Neuronal stem cell (in vitro differentiated cells): ENCODE results near the gene COL2A1.
A peak's percentile ranks its signal among the peaks of the same experiment; 100 is the strongest.

ENCODE experiments used
- DNase-seq: peaks from one replicate; pipeline ENCODE4 v3.0.0-alpha.2; 2013; ENCODE audit warnings: low spot score
- H2AFZ ChIP-seq: one replicate; pipeline ENCODE4 v1.6.1; 2013; ENCODE audit warnings: mild to moderate bottlenecking, low read length, inconsistent platforms
- H2AK5ac ChIP-seq: 2 replicates; pipeline ENCODE4 v1.6.1; 2013; ENCODE audit warnings: low read depth, mild to moderate bottlenecking, inconsistent platforms, low read length, moderate library complexity, mixed read lengths
- H2BK120ac ChIP-seq: 2 replicates; pipeline ENCODE4 v1.6.1; 2013; ENCODE audit warnings: low read depth, mild to moderate bottlenecking, inconsistent platforms, low read length, moderate library complexity, mixed read lengths
- H2BK12ac ChIP-seq: one replicate; pipeline ENCODE4 v1.6.1; 2013; ENCODE audit warnings: low read length, inconsistent platforms
- H2BK15ac ChIP-seq: 2 replicates; pipeline ENCODE4 v1.6.1; 2013; ENCODE audit warnings: mild to moderate bottlenecking, low read length, inconsistent platforms, mixed read lengths
- H2BK5ac ChIP-seq: one replicate; pipeline ENCODE4 v1.6.1; 2013; ENCODE audit warnings: inconsistent platforms, mild to moderate bottlenecking, low read length, moderate library complexity
- H3K14ac ChIP-seq: one replicate; pipeline ENCODE4 v1.6.1; 2013; ENCODE audit warnings: low read length, inconsistent platforms
- H3K18ac ChIP-seq: 2 replicates; pipeline ENCODE4 v1.6.1; 2013; ENCODE audit warnings: low read length, inconsistent platforms
- H3K23ac ChIP-seq: 2 replicates; pipeline ENCODE4 v1.6.1; 2013; ENCODE audit warnings: low read depth, mild to moderate bottlenecking, mixed read lengths, low read length, inconsistent platforms; ENCODE audit not compliant: poor library complexity
- H3K27ac ChIP-seq: replicated peaks from 3 replicates; pipeline ENCODE4 v1.5.1; 2013; ENCODE audit warnings: low read length, inconsistent platforms
- H3K27me3 ChIP-seq, 3 experiments: 2 replicates each; pipeline ENCODE4 v1.6.1; 2013; ENCODE audit warnings: low read length in 3 of 3, mild to moderate bottlenecking in 2 of 3, inconsistent platforms in 1 of 3, low read depth in 1 of 3, mixed read lengths in 1 of 3, moderate library complexity in 1 of 3; ENCODE audit not compliant: control insufficient read depth in 3 of 3, insufficient read depth in 3 of 3
- H3K36me3 ChIP-seq, 2 donors: replicated peaks in 1 of 2; 2 replicates each; pipeline ENCODE4 v1.6.1; 2013; ENCODE audit warnings: low read length in 2 of 2; ENCODE audit not compliant: control insufficient read depth in 2 of 2, insufficient read depth in 2 of 2
- H3K4ac ChIP-seq: 2 replicates; pipeline ENCODE4 v1.6.1; 2013; ENCODE audit warnings: inconsistent platforms, mild to moderate bottlenecking, low read length, moderate library complexity
- H3K4me1 ChIP-seq, 2 donors: 1 replicate in 1 of 2; 2 replicates in 1 of 2; pipeline ENCODE4 v1.6.1; 2013; ENCODE audit warnings: low read length in 2 of 2, low read depth in 1 of 2; ENCODE audit not compliant: control insufficient read depth in 2 of 2, insufficient read depth in 1 of 2
- H3K4me2 ChIP-seq: one replicate; pipeline ENCODE4 v1.6.1; 2013; ENCODE audit warnings: mild to moderate bottlenecking, low read length, inconsistent platforms; ENCODE audit not compliant: insufficient read depth, poor library complexity, severe bottlenecking
- H3K4me3 ChIP-seq, 2 donors: 2 replicates each; pipeline ENCODE4 v1.5.1; 2013; ENCODE audit warnings: low read length in 2 of 2, mild to moderate bottlenecking in 2 of 2, inconsistent platforms in 1 of 2, moderate library complexity in 1 of 2
- H3K79me1 ChIP-seq: one replicate; pipeline ENCODE4 v1.6.1; 2013; ENCODE audit warnings: low read depth, mild to moderate bottlenecking, inconsistent platforms, low read length, moderate library complexity
- H3K9ac ChIP-seq: one replicate; pipeline ENCODE4 v1.6.1; 2013; ENCODE audit warnings: mild to moderate bottlenecking, low read depth, low read length, inconsistent platforms; ENCODE audit not compliant: poor library complexity
- H3K9me3 ChIP-seq, 2 donors: replicated peaks in 1 of 2; 2 replicates each; pipeline versions ENCODE3 to v1.6.1; 2013; ENCODE audit warnings: low read length in 2 of 2, mild to moderate bottlenecking in 2 of 2, inconsistent platforms in 1 of 2, low read depth in 1 of 2, mixed read lengths in 1 of 2, moderate library complexity in 1 of 2; ENCODE audit not compliant: control insufficient read depth in 2 of 2, insufficient read depth in 1 of 2
- H4K8ac ChIP-seq: one replicate; pipeline ENCODE4 v1.6.1; 2013; ENCODE audit warnings: low read depth, mild to moderate bottlenecking, inconsistent platforms, low read length, moderate library complexity
- H4K91ac ChIP-seq: one replicate; pipeline ENCODE4 v1.6.1; 2013; ENCODE audit warnings: low read length, low read depth, mild to moderate bottlenecking, inconsistent platforms; ENCODE audit not compliant: poor library complexity
- WGBS, 2 donors: extraction: QIAGEN DNeasy Blood & Tissue Kit; methylation state at CpG; one replicate each; pipeline ENCODE4 v1.1.7; 2013; ENCODE audit warnings: missing lambda C conversion rate in 2 of 2, mixed read lengths in 1 of 2; ENCODE audit not compliant: insufficient read length in 2 of 2, insufficient replicate concordance in 1 of 2; ENCODE audit errors: extremely low coverage in 2 of 2; 5-methylcytosine and 5-hydroxymethylcytosine counted together

Gene COL2A1

DNA sequence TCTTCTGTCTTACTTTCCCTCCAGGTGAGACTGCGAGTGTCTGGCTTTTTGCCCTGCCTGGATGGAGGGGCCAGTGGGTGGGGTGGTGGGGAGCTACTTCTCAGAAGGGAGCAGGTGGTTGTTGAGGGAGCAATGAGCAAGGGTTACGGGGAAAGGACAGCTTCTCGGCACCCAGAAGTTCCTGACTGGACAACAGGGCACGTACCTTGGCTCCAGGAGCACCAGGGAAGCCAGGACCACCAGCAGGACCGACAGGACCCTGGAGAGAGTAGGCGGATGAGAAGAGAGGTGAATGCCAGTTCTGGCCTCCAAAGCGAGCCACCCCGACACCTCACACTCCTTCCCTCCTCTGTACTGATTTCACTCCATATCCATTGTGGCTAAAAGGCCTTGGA is 15.3 kb downstream of the COL2A1 start:
- peak overlapping the region; percentile 30 for H3K4me2 ChIP-seq
- peaks cover 6% of the 10 kb centered on the region for H3K79me1 ChIP-seq
- H3K23ac ChIP-seq, result no peak overlapping the region
- H2BK15ac ChIP-seq, result no peak overlapping the region
- H2BK5ac ChIP-seq, result no peak overlapping the region
- H3K18ac ChIP-seq, result peak overlapping the region; percentile 17
- H3K9me3 ChIP-seq, result no peaks in the 10 kb centered on the region
- H3K9ac ChIP-seq, result no peak overlapping the region
- DNase-seq, result no peak
- H4K8ac ChIP-seq, result no peak overlapping the region
- no CpG with 5 or more reads among the region's 8 CpGs for WGBS, 2 donors
- H3K4me3 ChIP-seq, result no peak overlapping the region
- H2BK12ac ChIP-seq, result no peak overlapping the region
- H3K36me3 ChIP-seq, result peaks cover 84 to 96% of the 10 kb centered on the region in 2 donors
- no peaks in the 10 kb centered on the region for H3K27me3 ChIP-seq
- no peak overlapping the region for H2AK5ac ChIP-seq
- H2AFZ ChIP-seq, result no peak overlapping the region
- H2BK120ac ChIP-seq, result no peak overlapping the region
- H4K91ac ChIP-seq, result no peak overlapping the region
- peak overlapping the region; percentile 68 for H3K27ac ChIP-seq
- no peak overlapping the region for H3K14ac ChIP-seq
- no peak overlapping the region for H3K4ac ChIP-seq
- H3K4me1 ChIP-seq, result peaks cover 18 to 44% of the 10 kb centered on the region in 2 donors

DNA sequence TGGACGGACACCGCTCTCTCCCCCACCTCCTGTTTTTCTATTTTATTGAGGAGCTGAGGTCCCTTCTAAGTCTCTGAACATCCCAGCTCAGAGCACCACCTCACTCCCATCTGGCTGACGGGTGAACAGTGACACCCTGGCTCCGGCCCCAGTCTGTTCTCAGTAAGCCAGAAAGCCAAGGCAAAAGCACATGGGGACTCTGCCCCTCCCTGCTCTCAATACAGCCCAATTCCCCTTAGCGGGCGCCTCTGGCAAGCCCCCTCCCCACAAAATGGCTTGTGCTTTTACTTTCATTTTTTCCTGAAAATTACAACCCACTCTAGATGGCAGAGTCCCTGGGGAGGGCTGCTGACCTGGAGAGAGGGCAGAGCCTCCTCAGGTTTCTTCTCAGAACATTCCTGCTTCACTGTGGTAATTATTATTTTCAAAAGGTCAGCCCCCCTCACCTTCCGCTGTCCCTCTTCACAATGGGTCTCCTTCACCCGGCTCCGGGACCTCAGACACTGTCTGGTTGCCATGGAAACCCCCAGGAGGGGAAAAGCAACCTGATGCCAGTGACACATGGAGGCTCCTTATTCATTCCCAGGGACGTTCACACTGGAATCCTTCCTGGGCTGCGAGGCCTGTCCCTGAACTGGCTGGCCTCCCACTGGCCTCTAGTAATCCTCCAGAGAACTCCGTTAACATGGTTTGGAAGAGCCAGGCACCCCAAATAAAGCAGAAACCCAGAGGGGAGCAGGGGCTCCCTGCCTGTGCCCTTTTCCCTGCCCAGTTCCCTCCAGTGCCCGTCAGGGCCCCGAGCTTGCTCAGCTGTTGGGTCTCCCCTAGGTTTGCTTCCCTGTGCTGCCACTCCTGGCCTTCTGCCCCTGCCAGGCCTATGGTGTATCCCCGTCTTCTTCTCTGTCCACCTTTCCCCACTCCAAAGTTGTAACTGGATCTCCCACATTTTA is 15.9 kb downstream of the COL2A1 start:
- whole genome bisulfite sequencing, 2 donors, result no CpG with 5 or more reads among the region's 15 CpGs
- peak overlapping the region; percentile 30 for H3K4me2 ChIP-seq
- peak overlapping the region; percentile 68 for H3K27ac ChIP-seq
- H2AFZ ChIP-seq, result no peak overlapping the region
- peak; percentile 90 for DNase-seq
- no peak overlapping the region for H3K23ac ChIP-seq
- no peak overlapping the region for H2BK12ac ChIP-seq
- no peaks in the 10 kb centered on the region for H3K27me3 ChIP-seq
- H3K9me3 ChIP-seq, result no peaks in the 10 kb centered on the region
- no peak overlapping the region for H3K4ac ChIP-seq
- H2BK5ac ChIP-seq, result no peak overlapping the region
- no peak overlapping the region for H3K14ac ChIP-seq
- H4K91ac ChIP-seq, result no peak overlapping the region
- H3K4me1 ChIP-seq, result peaks cover 18 to 44% of the 10 kb centered on the region in 2 donors
- no peak overlapping the region for H2BK15ac ChIP-seq
- H3K79me1 ChIP-seq, result peaks cover 6% of the 10 kb centered on the region
- H4K8ac ChIP-seq, result no peak overlapping the region
- H2BK120ac ChIP-seq, result no peak overlapping the region
- peak overlapping the region in 1 of 2 donors; percentile 3 for H3K4me3 ChIP-seq
- H3K9ac ChIP-seq, result no peak overlapping the region
- H3K18ac ChIP-seq, result peak overlapping the region; percentile 61
- no peak overlapping the region for H2AK5ac ChIP-seq
- H3K36me3 ChIP-seq, result peaks cover 84 to 96% of the 10 kb centered on the region in 2 donors

DNA sequence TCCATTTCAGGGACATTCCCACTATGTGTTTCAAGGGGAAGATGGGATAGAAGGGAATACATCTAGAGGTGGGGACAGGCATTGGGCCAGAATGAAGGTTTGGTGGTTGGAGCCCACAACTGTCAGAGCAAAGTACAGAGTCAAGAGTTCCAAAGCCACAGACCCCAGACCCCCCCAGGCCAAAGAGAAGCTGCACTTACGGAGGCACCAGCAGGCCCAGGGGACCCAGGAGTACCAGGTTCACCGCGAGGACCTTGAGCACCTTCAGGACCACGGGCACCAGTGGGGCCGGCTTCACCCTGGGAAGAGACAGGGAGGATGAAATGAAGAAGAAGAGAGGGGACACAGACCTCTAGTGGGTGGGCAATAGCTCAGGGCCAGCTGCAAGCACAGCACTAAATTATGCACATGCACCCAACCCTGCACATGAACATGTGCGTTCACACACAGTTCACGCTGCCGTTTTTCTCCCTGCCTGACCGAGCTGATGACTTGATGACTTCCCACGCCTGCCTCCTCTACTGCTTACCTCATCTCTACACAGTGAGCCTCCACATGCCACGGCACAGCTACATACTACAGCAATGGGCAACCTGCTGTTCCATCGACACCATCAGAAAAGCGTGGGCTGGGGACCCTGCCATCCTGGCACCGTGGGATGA is 16.7 kb downstream of the COL2A1 start:
- WGBS, 2 donors, result no CpG with 5 or more reads among the region's 14 CpGs
- Histone ChIP-seq H2BK120ac (no peak overlapping the region), H3K79me1 (peaks cover 6% of the 10 kb centered on the region), H2BK15ac (no peak overlapping the region), H3K9ac (peak overlapping the region; percentile 75), H3K27ac (no peak overlapping the region), H3K9me3 (no peaks in the 10 kb centered on the region), H4K8ac (no peak overlapping the region), H2BK12ac (no peak overlapping the region), H3K4me1 (peaks cover 18 to 41% of the 10 kb centered on the region in 2 donors), H3K14ac (no peak overlapping the region), H3K27me3 (no peaks in the 10 kb centered on the region), H3K4ac (no peak overlapping the region), H2AFZ (no peak overlapping the region), H2AK5ac (no peak overlapping the region), H3K4me3 (peak overlapping the region in 1 of 2 donors; percentile 3), H3K18ac (peak overlapping the region; percentile 61), H2BK5ac (no peak overlapping the region), H4K91ac (no peak overlapping the region), H3K36me3 (peaks cover 85 to 96% of the 10 kb centered on the region in 2 donors), H3K4me2 (no peak overlapping the region), H3K23ac (no peak overlapping the region)
- no peak for DNase-seq

DNA sequence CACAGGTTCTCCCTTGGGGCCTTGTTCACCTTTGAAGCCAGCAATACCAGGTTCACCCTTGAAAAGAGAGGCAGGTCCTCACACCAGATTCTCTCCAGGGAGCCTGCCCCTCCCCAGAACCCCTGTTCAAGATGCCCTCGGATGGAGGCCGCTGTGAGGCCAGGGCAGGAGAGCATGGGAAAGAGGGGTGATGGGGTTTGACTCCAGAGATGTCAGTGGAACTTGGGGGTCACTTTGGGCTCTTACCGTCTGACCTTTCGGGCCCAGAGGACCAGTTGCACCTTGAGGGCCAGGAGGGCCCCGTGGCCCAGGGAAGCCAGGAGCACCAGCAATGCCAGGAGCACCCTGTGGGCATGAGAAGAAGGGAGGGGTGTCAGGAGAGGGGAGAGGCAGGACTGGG is 17.4 kb downstream of the COL2A1 start:
- no peak for DNase-seq
- Histone ChIP-seq H3K9ac (no peak overlapping the region), H3K4ac (no peak overlapping the region), H2AK5ac (no peak overlapping the region), H3K79me1 (peaks cover 6% of the 10 kb centered on the region), H3K27me3 (no peaks in the 10 kb centered on the region), H3K36me3 (peaks cover 87 to 96% of the 10 kb centered on the region in 2 donors), H2BK5ac (no peak overlapping the region), H3K4me1 (peaks cover 18 to 34% of the 10 kb centered on the region in 2 donors), H4K91ac (no peak overlapping the region), H3K4me3 (no peak overlapping the region), H2AFZ (no peak overlapping the region), H4K8ac (no peak overlapping the region), H3K27ac (no peak overlapping the region), H3K9me3 (no peaks in the 10 kb centered on the region), H2BK120ac (no peak overlapping the region), H3K14ac (no peak overlapping the region), H2BK12ac (no peak overlapping the region), H3K4me2 (no peak overlapping the region), H3K18ac (no peak overlapping the region), H2BK15ac (no peak overlapping the region), H3K23ac (no peak overlapping the region)
- WGBS, 2 donors, result no CpG with 5 or more reads among the region's 5 CpGs
